Keratinocyte (primary cell): Measurements from ENCODE around the gene ARX. TPM values are rescaled to one million over a fixed set of nuclear protein-coding genes. Genes with fewer than 3 reads are reported as not detected.

ENCODE experiments used
- DNase-seq: peaks from one replicate; pipeline ENCODE4 v3.0.0-alpha.2; 2011; ENCODE audit warnings: low read depth, missing footprints, low spot score
- FAIRE-seq: peaks from 2 replicates; lab custom pipeline; 2011; peaks lifted over from hg19 to GRCh38; lab: Jason Lieb, UNC
- H2AFZ ChIP-seq: 2 replicates; pipeline ENCODE4 v1.6.0; 2012; ENCODE audit warnings: low read length, control low read depth, inconsistent platforms; ENCODE audit not compliant: control insufficient read depth
- H3K27ac ChIP-seq: 2 replicates; pipeline ENCODE4 v1.5.1; 2011; ENCODE audit warnings: low read length; ENCODE audit not compliant: control insufficient read depth, insufficient read depth
- H3K27me3 ChIP-seq: 3 replicates; pipeline ENCODE4 v1.6.0; 2011; ENCODE audit warnings: low read length; ENCODE audit not compliant: control insufficient read depth, insufficient read depth; ENCODE audit errors: extremely low read depth
- H3K36me3 ChIP-seq, 2 experiments: 2 replicates in 1 of 2; 3 replicates in 1 of 2; pipeline ENCODE4 v1.5.1; 2011; ENCODE audit warnings: low read length in 2 of 2, mild to moderate bottlenecking in 1 of 2; ENCODE audit not compliant: control insufficient read depth in 2 of 2, insufficient read depth in 2 of 2; ENCODE audit errors: extremely low read depth in 1 of 2
- H3K4me1 ChIP-seq: 3 replicates; pipeline ENCODE4 v1.5.1; 2011; ENCODE audit warnings: low read length; ENCODE audit not compliant: control insufficient read depth, insufficient read depth; ENCODE audit errors: extremely low read depth
- H3K4me2 ChIP-seq: 3 replicates; pipeline ENCODE4 v1.6.0; 2011; ENCODE audit warnings: low read depth, low read length; ENCODE audit not compliant: control insufficient read depth, insufficient read depth; ENCODE audit errors: extremely low read depth
- H3K4me3 ChIP-seq, 3 experiments: fragments of 200-600 bp in 1 of 3; sonication (generic) in 1 of 3; 2 replicates in 2 of 3; 3 replicates in 1 of 3; pipeline ENCODE4 v1.5.1; 2011 to 2016; ENCODE audit warnings: low read length in 3 of 3, mild to moderate bottlenecking in 3 of 3, control low read depth in 2 of 3, inconsistent platforms in 1 of 3, low read depth in 1 of 3, mixed read lengths in 1 of 3, mixed run types in 1 of 3, moderate library complexity in 1 of 3; ENCODE audit not compliant: control insufficient read depth in 2 of 3, insufficient read depth in 2 of 3; ENCODE audit errors: extremely low read depth in 1 of 3
- H3K79me2 ChIP-seq: 2 replicates; pipeline ENCODE4 v1.6.0; 2012; ENCODE audit warnings: low read length; ENCODE audit not compliant: control insufficient read depth, insufficient read depth
- H3K9ac ChIP-seq: 3 replicates; pipeline ENCODE4 v1.6.0; 2011; ENCODE audit warnings: low read length; ENCODE audit not compliant: control insufficient read depth, insufficient read depth; ENCODE audit errors: extremely low read depth
- H3K9me1 ChIP-seq: 3 replicates; pipeline ENCODE4 v1.6.0; 2011; ENCODE audit warnings: low read length; ENCODE audit not compliant: control insufficient read depth, insufficient read depth; ENCODE audit errors: extremely low read depth
- H3K9me3 ChIP-seq: 2 replicates; pipeline ENCODE4 v1.5.1; 2012; ENCODE audit warnings: low read depth, low read length; ENCODE audit not compliant: control insufficient read depth
- H4K20me1 ChIP-seq: 3 replicates; pipeline ENCODE4 v1.6.0; 2011; ENCODE audit warnings: low read length; ENCODE audit not compliant: control insufficient read depth, insufficient read depth; ENCODE audit errors: extremely low read depth
- CTCF ChIP-seq, 3 experiments: IDR thresholded peaks in 1 of 3; conservative IDR thresholded peaks in 1 of 3; optimal IDR thresholded peaks in 1 of 3; 2 replicates in 2 of 3; 3 replicates in 1 of 3; pipeline versions ENCODE3 to v1.5.1; 2011; ENCODE audit warnings: low read length in 3 of 3, mild to moderate bottlenecking in 3 of 3, moderate library complexity in 2 of 3, control low read depth in 1 of 3, inconsistent platforms in 1 of 3; ENCODE audit not compliant: insufficient read depth in 2 of 3; ENCODE audit errors: extremely low read depth in 1 of 3
- EZH2 ChIP-seq: IDR thresholded peaks from one replicate; pipeline ENCODE4 v1.6.1; 2012; ENCODE audit warnings: inconsistent platforms, mild to moderate bottlenecking, low read length, moderate library complexity
- dilution Hi-C: fragments of 300-500 bp; cut with MboI; formaldehyde crosslinking; loops from one replicate; pipeline ENCODE4 v1.7.0; 2020; ENCODE audit warnings: low sequenced_read_pairs; ENCODE audit not compliant: extremely low pct_ligation_motif_present
- polyA plus RNA-seq, 5 experiments: library from polyadenylated mRNA; depleted of rRNA in 3 of 5; stranded (reverse) in 3 of 5; stranded (forward) in 1 of 5; unstranded in 1 of 5; fragments of >200 nt; gene quantifications; 1 replicate in 1 of 5; 2 replicates in 3 of 5; 3 replicates in 1 of 5; pipeline versions ENCODE4 v1.2.1 to v1.2.3, GENCODE V29; 2011 to 2012; ENCODE audit warnings: missing spikeins in 2 of 5, low read depth in 1 of 5, low replicate concordance in 1 of 5

ARX gene
- polyA plus RNA-seq, 1 donor (not counting 4 experiments of a cell fraction or from before 2014, with no cell fraction given), result not detected

GRCh38 chrX:25006586-25007058, 9.1 kb downstream of the ARX start:
- H3K27ac ChIP-seq, result no peak overlapping the region
- peak overlapping the region in 2 of 3 experiments; percentile 1 to 12 for H3K4me3 ChIP-seq

GRCh38 chrX:25005382-25006185, 10.2 kb downstream of the ARX start:
- Histone ChIP-seq H3K27me3 (peaks cover 80% of the 10 kb centered on the region), H3K9me1 (no peaks in the 10 kb centered on the region), H3K4me3 (no peak overlapping the region), H3K4me2 (peak overlapping the region; percentile 45), H3K9me3 (no peaks in the 10 kb centered on the region), H3K27ac (no peak overlapping the region), H4K20me1 (no peaks in the 10 kb centered on the region), H3K4me1 (no peaks in the 10 kb centered on the region), H2AFZ (no peak overlapping the region), H3K36me3 (no peaks in the 10 kb centered on the region), H3K9ac (no peak overlapping the region), H3K79me2 (no peaks in the 10 kb centered on the region)
- DNase-seq, result no peak
- TF ChIP-seq CTCF (optimal IDR thresholded peaks at IDR 0.05 in 1 of 3, IDR thresholded peaks at IDR 0.05 in 1 of 3, conservative IDR thresholded peaks at IDR 0.05 in 1 of 3; ENCODE audit: extremely low read depth in 1 of 3, insufficient read depth in 2 of 3, low read length in 3 of 3) (no peak), EZH2 (peak; percentile 45)
- FAIRE-seq, result no peak
- dilution Hi-C loops, result no loop called here

More at GRCh38 chrX:25006586-25007058, 9.1 kb downstream of the ARX start:
- no peak overlapping the region for H2AFZ ChIP-seq
- no peaks in the 10 kb centered on the region for H3K9me1 ChIP-seq
- no peaks in the 10 kb centered on the region for H3K36me3 ChIP-seq
- DNase-seq, result no peak
- dilution Hi-C loops, result no loop called here
- H4K20me1 ChIP-seq, result no peaks in the 10 kb centered on the region
- H3K79me2 ChIP-seq, result no peaks in the 10 kb centered on the region
- FAIRE-seq, result no peak
- H3K27me3 ChIP-seq, result peaks cover 91% of the 10 kb centered on the region
- H3K9me3 ChIP-seq, result no peaks in the 10 kb centered on the region
- H3K4me1 ChIP-seq, result no peaks in the 10 kb centered on the region
- no peak overlapping the region for H3K9ac ChIP-seq
- peak overlapping the region; percentile 24 for H3K4me2 ChIP-seq
- no peak for TF ChIP-seq EZH2
- TF ChIP-seq CTCF (optimal IDR thresholded peaks at IDR 0.05 in 1 of 3, IDR thresholded peaks at IDR 0.05 in 1 of 3, conservative IDR thresholded peaks at IDR 0.05 in 1 of 3; ENCODE audit: extremely low read depth in 1 of 3, insufficient read depth in 2 of 3, low read length in 3 of 3), result no peak
